BE2C (cell line): Measurements from ENCODE around the gene PAX8.

Experiments
- DNase-seq: peaks from one replicate; pipeline ENCODE4 v3.0.0-alpha.2; 2020
- H3K27me3 ChIP-seq: fragments of 250-450 bp; sonication (Bioruptor Pico); 2 replicates; pipeline ENCODE4 v1.5.1; 2020; ENCODE audit warnings: mild to moderate bottlenecking
- H3K36me3 ChIP-seq: fragments of 250-450 bp; sonication (Bioruptor Pico); 2 replicates; pipeline ENCODE4 v1.5.1; 2020; ENCODE audit warnings: mild to moderate bottlenecking
- H3K4me1 ChIP-seq: fragments of 250-450 bp; sonication (Bioruptor Pico); 2 replicates; pipeline ENCODE4 v1.5.1; 2020
- H3K4me3 ChIP-seq: 2 replicates; pipeline ENCODE4 v1.5.1; 2011; ENCODE audit warnings: low read depth, low read length
- H3K9me3 ChIP-seq: fragments of 250-450 bp; sonication (Bioruptor Pico); 2 replicates; pipeline ENCODE4 v1.5.1; 2020
- TF ChIP-seq, protein P1 (sequence below): IDR thresholded peaks from 2 replicates; pipeline ENCODE4 v1.5.1; 2012; ENCODE audit warnings: mild to moderate bottlenecking, low read depth, low read length

The PAX8 gene

GRCh38 chr2:113276761-113277425 is 1.8 kb downstream of the PAX8 start:
- DNase-seq = no peak
- peaks cover 28% of the 10 kb centered on the region for H3K27me3 ChIP-seq

GRCh38 chr2:113276216-113276760 is 2.4 kb downstream of the PAX8 start:
- Histone ChIP-seq H3K27me3 (peaks cover 28% of the 10 kb centered on the region), H3K36me3 (no peaks in the 10 kb centered on the region), H3K9me3 (no peaks in the 10 kb centered on the region), H3K4me3 (no peak overlapping the region), H3K4me1 (no peaks in the 10 kb centered on the region)
- TF ChIP-seq, protein P1, sequence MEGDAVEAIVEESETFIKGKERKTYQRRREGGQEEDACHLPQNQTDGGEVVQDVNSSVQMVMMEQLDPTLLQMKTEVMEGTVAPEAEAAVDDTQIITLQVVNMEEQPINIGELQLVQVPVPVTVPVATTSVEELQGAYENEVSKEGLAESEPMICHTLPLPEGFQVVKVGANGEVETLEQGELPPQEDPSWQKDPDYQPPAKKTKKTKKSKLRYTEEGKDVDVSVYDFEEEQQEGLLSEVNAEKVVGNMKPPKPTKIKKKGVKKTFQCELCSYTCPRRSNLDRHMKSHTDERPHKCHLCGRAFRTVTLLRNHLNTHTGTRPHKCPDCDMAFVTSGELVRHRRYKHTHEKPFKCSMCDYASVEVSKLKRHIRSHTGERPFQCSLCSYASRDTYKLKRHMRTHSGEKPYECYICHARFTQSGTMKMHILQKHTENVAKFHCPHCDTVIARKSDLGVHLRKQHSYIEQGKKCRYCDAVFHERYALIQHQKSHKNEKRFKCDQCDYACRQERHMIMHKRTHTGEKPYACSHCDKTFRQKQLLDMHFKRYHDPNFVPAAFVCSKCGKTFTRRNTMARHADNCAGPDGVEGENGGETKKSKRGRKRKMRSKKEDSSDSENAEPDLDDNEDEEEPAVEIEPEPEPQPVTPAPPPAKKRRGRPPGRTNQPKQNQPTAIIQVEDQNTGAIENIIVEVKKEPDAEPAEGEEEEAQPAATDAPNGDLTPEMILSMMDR = no peak
- no peak for DNase-seq

More at GRCh38 chr2:113276761-113277425, 1.8 kb downstream of the PAX8 start:
- no peak overlapping the region for H3K4me3 ChIP-seq
- H3K9me3 ChIP-seq = no peaks in the 10 kb centered on the region
- TF ChIP-seq, protein P1 = no peak
- H3K4me1 ChIP-seq = no peaks in the 10 kb centered on the region
- no peaks in the 10 kb centered on the region for H3K36me3 ChIP-seq

- Histone ChIP-seq H3K36me3 (no peaks in the 10 kb centered on the region), H3K4me3 (no peak overlapping the region), H3K4me1 (no peaks in the 10 kb centered on the region), H3K27me3 (peaks cover 28% of the 10 kb centered on the region), H3K9me3 (no peaks in the 10 kb centered on the region)
- DNase-seq = no peak
- TF ChIP-seq, protein P1 = no peak
These were observed 3.0 kb downstream of the PAX8 start for GRCh38 chr2:113275556-113276215.

GRCh38 chr2:113274432-113274831 is 4.3 kb downstream of the PAX8 start:
- H3K27me3 ChIP-seq = peaks cover 28% of the 10 kb centered on the region
- DNase-seq = no peak
- H3K4me3 ChIP-seq = no peak overlapping the region
- H3K36me3 ChIP-seq = no peaks in the 10 kb centered on the region
- no peaks in the 10 kb centered on the region for H3K4me1 ChIP-seq
- TF ChIP-seq, protein P1 = no peak
- H3K9me3 ChIP-seq = no peaks in the 10 kb centered on the region

DNA sequence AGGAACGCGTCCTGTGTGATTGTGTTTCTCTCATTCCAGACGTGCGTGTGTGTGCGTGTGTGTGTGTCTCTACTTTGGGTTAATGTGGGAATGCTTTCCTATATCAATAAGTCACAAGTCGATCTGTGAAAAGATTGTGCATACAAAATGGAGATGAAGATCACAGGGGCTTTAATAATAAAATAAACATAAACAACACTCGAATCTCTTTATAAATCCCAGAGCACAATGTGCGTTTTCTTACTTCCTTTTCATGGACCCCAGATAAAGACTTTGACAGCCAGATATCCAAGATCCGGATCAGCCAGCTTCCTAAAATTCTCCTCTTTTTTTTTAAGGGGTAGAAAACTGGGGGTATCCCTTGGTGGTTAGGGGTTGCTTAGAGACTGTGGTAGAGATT is 4.7 kb downstream of the PAX8 start:
- no peaks in the 10 kb centered on the region for H3K36me3 ChIP-seq
- H3K9me3 ChIP-seq = no peaks in the 10 kb centered on the region
- TF ChIP-seq, protein P1 = no peak
- H3K4me1 ChIP-seq = no peaks in the 10 kb centered on the region
- DNase-seq = no peak
- H3K27me3 ChIP-seq = peaks cover 28% of the 10 kb centered on the region
- no peak overlapping the region for H3K4me3 ChIP-seq

DNA sequence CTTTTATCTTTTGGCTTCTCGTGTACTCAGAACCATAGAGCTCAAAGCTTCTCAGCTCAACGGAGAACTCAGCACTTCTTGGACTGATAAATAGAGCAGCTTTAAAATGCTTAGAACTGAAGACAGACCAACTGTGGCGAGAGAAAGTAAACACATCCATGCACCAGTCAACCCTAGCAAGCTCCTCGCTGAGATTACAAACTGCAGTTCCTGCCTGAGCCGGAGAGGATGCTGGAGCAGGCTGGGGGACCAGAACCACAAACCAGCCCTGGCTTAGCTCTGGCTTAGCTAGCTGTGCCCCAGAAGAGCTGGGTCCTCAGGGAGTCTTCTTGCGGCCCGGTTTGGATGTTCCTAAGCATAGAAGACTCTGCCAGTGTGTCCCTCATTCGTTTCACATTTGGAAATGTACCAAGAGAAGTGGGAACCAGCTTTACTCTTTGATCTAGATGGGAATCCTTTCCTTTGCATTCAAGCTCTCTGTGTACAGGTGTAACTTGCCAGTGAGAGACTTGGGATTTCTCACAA is 5.6 kb downstream of the PAX8 start:
- H3K4me1 ChIP-seq = no peaks in the 10 kb centered on the region
- TF ChIP-seq, protein P1 = no peak
- H3K9me3 ChIP-seq = no peaks in the 10 kb centered on the region
- no peak overlapping the region for H3K4me3 ChIP-seq
- H3K36me3 ChIP-seq = no peaks in the 10 kb centered on the region
- H3K27me3 ChIP-seq = peaks cover 28% of the 10 kb centered on the region
- DNase-seq = no peak
